ENCODE measurements around the gene CCNY.

- TF ChIP-seq, protein P1, sequence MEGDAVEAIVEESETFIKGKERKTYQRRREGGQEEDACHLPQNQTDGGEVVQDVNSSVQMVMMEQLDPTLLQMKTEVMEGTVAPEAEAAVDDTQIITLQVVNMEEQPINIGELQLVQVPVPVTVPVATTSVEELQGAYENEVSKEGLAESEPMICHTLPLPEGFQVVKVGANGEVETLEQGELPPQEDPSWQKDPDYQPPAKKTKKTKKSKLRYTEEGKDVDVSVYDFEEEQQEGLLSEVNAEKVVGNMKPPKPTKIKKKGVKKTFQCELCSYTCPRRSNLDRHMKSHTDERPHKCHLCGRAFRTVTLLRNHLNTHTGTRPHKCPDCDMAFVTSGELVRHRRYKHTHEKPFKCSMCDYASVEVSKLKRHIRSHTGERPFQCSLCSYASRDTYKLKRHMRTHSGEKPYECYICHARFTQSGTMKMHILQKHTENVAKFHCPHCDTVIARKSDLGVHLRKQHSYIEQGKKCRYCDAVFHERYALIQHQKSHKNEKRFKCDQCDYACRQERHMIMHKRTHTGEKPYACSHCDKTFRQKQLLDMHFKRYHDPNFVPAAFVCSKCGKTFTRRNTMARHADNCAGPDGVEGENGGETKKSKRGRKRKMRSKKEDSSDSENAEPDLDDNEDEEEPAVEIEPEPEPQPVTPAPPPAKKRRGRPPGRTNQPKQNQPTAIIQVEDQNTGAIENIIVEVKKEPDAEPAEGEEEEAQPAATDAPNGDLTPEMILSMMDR (IDR thresholded peaks at IDR 0.05), result no peak
- TF ChIP-seq POLR2A (IDR thresholded peaks at IDR 0.05), result no peak
Observed at GRCh38 chr10:35356725-35357092, 20.4 kb downstream of the CCNY start.

Data from lower leg skin (tissue), 3 donors.